Fibroblast of the conjunctiva (primary cell): ENCODE data around the gene AACS.

ENCODE experiments used
- DNase-seq: peaks from one replicate; pipeline ENCODE4 v3.0.0-alpha.2; 2010; ENCODE audit warnings: low read depth

AACS gene

DNA sequence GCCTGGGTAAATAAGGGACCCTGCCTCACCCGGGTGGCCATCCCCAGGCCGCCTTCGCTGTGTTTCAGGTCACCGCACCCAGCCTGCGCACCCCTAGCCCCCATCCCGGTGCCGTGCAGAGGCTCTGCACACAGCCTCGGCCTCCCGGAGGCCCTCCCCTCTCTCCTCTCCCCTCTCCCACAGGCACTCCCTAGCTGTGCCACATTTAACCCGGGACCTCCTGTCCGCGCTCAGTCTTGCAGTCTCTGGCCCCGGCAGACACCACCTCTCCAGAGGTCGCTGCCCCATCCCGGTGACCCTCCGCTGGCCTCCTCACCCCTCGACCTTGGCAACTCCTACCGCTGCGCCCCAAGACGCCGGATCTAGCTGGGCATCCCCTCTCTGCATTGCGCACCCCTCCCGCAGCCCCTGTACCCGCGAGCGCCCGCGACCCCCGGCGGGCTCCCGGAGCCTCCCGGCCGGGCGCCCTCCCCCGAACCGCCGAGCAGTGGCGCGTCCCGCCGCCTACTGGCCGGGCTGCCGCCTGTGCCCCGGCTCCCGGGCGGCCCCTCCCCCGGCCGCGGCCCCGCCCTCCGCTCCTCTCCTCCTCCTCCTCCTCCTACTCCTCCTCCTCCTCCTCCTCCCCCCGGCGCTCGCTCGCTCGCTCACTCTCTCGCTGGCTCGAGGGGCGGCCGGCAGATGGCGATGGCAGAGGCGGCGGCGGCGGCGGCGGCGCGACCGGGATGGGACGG lies 120.7 kb downstream of the AACS start, which contains the start of gene TMEM132B:
Gene TMEM132B, plus strand, starts transcription at position 647 of the 731 bp plus-strand sequence.
- peak; percentile 22 for DNase-seq

GRCh38 chr12:125186471-125187147 lies 121.4 kb downstream of the AACS start:
- DNase-seq = no peak

GRCh38 chr12:125187148-125187745 lies 122.0 kb downstream of the AACS start:
- DNase-seq = no peak

GRCh38 chr12:125187780-125188741 lies 122.8 kb downstream of the AACS start:
- no peak for DNase-seq

DNA sequence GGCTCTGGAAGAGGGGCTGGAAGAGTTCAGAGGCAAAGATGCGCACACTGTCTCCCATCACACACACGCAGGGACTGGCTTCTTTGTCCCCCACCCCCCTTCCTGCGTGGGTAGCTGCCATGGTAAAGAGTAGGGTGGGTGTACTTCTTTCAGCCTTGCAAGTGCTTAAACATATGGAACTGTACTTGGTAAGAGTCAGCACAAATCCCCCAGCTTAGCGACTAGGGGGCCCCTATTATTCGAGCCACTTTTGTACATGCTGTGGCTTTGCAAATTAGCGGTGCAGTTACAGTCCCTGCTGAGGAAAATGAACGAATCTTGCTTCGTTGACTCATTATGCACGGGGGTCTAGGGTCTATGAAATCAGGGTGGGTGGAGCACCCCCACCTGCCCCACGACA lies 123.8 kb downstream of the AACS start:
- no peak for DNase-seq

- DNase-seq = no peak
Measured at GRCh38 chr12:125189502-125189901, 124.3 kb downstream of the AACS start.

- no peak for DNase-seq
Measured at GRCh38 chr12:125191361-125192087, 126.3 kb downstream of the AACS start.

DNA sequence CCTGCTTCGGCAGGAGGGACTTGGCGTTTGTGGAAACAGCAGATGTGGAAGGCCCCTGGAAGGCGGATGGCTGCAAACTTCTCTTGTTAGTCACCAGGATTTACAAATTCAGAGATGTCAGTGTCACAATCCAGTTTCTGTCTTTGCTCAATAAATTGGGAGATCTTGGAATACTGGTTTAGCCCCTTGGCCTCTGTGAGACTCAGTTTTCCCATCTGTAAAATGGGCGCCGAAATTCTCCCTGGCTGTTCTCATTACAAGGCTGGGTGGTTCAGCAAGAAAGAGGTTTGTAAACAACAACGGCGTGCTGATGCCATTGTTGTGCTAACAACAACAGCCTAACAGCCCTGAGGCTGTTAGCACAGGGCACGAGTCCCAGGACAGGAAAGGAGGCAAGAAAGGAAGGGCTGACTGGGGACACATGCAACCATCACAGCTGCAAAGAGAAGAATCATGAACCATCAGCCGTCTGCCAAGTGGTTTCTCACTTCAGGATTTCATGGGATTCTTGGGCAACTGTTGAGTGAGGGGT lies 127.5 kb downstream of the AACS start:
- DNase-seq = no peak
